GM19351 (cell line): ENCODE data around the gene LAPTM5.
A peak's percentile ranks its signal among the peaks of the same experiment; 100 is the strongest.
"Not testable (repeated sequence)": the region's sequence is repeated elsewhere in the genome, so short reads cannot be mapped to it uniquely, and the experiment has no call there.

Experiments
- ATAC-seq: cut with Tn5 transposase; IDR thresholded peaks from one replicate; pipeline ENCODE4 v1.9.1; 2021; ENCODE audit warnings: mild to moderate bottlenecking, moderate library complexity; ENCODE audit not compliant: unreplicated experiment

The LAPTM5 gene

DNA sequence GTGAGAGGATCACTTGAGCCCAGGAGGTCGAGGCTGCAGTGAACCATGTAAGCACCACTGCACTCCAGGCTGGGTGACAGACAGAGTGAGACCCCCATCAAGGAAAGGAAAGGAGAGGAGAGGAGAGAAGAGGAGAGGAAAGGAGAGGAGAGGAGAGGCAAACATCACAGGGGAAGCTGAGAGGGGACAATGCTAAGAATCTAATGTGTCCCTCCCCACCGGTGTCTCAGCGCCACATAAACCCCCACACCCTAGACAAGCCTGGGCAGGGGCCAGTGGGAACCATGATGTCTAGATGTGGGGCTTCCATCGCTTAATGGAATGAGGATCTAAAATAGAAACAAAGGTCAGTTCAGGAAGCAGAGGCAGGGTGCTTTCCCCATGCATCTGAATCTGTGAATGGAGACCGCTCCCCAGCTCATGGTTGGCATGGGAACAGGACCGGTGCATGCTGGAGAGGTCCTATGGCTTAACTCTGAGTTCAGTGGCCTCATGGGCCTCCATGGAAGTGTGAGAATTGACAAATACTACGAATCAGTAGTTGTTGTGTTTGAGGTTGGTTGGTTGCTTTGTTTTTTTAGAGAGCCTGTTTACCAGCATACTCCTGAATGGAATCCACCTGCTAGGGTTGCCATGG is 16.3 kb upstream of the LAPTM5 start:
- ATAC-seq = no peak

DNA sequence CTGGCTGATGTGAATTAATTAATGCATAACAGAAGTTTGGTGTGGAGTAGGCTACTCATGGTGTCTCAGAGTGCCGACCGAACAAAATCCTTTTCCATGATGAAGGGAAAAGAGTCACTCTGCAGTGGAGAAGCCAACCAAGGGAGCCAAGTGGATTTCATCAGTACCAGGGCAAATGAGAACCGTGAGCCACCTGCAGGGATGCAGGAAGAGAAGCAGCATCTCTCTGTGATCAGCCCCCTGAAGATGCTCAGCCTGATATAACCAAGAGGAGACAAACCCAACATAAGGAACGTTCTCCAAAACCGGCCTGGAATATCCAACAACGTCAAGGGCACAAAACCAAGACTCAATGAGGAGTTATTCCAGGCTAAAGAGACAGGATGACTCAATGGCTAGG is 13.4 kb upstream of the LAPTM5 start:
- no peak for ATAC-seq

DNA sequence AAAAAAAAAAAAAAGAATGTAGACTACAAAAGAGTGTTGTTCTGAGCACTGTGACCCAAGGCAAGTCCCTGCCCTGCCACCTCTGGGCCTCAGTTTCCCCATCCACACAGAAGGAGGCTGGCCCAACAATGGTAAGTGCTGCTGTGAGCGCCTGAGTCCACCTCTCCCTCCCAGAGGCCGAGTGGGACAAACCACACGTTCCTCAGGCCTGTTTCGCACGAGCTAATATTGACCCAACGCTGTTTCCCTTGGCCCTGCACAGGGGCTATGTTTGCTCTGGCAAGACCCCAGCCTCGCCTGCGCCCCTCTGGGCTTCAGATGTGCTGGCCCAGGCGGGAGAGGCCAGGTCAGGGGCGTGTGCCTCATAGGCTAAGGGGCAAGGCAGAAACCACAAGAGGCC is 12.6 kb upstream of the LAPTM5 start:
- no peak for ATAC-seq

- ATAC-seq = no peak
Measured at GRCh38 chr1:30768830-30769718, 11.5 kb upstream of the LAPTM5 start.

- no peak for ATAC-seq
Measured at GRCh38 chr1:30768159-30768829, 10.7 kb upstream of the LAPTM5 start.

DNA sequence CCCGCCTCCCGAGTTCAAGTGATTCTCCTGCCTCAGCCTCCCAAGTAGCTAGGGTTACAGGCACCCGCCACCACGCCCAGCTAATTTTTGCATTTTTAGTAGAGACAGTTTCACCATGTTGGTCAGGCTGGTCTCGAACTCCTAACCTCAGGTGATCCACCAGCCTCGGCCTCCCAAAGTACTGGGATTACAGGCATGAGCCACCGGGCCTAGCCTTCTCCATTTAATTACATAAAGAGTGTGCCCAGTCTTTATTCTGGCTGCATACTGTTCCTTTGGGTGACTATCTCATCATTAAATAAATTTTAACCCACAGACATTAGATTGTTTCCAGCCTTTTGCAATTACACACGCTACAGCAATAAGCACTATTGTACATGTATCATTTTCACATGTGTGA is 9.4 kb upstream of the LAPTM5 start:
- ATAC-seq = not testable (repeated sequence)

DNA sequence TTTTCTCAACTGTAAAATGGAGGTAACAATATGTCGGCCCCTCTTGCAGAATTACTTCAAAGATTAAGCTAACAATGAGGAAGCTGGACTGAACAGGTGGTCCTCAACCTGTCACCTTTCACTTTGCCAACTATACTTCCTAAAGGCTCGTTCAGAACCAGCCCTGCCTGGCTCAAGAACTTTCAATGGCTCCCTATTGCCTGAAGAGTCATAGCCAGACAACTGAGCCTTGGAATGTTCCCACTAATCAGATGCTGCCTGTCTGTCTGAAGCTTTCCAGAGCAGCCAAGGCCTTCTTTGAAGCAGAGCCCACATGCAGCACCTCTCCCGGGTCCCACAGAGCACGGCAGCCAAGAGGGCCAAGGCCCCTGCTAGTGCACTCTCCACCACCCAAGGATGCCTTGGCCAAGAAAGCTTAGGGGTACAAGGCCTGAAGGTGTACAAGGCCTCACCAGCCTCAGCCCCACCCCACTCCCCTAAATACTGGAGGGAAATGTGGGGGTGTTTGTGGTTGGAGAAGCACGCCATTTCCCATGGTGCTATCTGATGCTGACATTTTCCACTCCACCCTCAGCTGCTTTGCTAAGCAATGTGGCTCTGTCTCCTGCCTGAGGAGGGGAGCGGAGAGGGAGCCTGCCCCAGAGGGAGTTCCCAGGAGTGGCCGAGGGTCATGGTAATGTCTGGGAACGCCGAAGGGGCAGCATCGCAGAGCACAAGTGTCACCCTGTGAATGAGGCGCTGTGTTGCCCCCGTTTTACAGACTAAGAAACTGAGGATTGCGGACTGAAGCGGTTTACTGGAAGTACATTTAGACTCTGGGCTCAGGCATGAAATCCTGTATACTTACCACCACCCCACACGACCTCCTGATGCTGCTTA is 8.2 kb upstream of the LAPTM5 start:
- no peak for ATAC-seq

DNA sequence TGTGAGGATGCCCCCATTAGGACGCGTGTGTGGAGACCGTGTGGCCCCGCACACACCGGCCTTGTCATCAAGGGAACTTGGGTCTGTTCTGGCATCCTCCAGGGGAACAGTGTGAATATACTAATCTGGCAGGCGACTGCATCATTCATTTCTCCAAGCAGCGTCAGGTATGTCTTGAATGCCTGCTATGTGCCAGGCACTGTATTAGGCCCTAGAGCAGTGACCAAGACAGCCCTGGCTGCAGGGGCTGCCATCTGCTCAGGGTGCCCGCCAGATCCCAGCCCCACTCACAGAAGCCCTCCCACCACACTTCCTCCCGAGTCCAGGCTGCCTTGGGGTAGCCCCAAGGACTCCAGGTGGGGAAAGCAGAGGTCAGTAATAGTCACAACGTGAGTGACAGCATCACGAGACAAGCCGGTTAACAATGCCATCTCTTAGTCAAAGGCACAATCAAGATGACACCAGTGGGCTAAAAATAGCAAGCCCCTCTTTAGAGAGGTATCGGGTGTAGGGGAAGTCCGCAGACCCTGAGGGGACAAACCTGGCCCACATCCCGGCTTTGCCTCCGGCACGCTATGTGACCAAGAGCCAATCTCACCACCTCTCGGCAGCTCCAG is 7.5 kb upstream of the LAPTM5 start:
- ATAC-seq = no peak

DNA sequence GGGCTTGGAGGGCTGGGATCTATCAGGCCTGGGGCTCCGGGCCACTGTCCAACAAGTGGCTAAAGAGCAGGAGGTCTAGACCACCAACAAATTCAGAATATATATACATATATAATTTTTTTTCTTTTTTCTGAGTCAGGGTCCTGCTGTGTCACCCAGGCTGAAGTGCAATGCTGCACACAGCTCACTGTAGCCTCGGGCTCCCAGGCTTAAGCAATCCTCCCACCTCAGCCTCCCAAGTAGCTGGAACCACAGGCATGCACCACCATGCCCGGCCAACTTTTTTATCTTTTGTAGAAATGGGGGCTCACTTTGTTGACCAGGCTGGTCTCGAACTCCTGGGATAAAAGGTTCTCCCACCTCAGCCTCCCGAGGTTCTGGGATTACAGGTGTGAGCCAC is 6.8 kb upstream of the LAPTM5 start:
- no peak for ATAC-seq

DNA sequence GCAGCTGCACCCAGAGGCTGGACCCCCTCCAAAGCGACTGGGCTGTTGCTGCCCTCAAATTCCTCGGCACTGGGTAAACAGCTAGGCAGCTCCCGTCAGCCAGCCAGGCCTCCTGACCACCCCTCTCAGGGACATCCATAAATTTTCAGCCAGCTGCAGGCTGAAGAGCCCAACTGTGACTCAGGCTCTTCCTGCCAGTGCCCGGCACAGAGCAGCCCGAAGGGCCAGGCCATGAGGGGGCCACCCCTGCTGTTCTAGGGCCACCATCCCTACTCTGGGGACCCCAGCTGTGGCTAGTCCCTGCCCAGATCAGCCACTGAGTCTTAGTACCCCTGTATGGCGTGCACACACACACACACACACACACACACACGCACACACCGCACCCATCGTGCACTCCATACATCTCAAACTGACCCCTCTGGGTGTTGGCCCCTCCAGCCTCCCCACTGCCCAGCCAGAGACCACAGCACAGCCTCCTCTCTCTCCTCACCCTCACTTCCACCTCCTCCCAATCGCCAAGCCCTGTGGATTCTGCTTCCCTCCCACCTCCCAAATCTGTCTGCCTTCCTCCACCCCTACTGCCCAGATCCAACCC is 6.2 kb upstream of the LAPTM5 start:
- no peak for ATAC-seq

DNA sequence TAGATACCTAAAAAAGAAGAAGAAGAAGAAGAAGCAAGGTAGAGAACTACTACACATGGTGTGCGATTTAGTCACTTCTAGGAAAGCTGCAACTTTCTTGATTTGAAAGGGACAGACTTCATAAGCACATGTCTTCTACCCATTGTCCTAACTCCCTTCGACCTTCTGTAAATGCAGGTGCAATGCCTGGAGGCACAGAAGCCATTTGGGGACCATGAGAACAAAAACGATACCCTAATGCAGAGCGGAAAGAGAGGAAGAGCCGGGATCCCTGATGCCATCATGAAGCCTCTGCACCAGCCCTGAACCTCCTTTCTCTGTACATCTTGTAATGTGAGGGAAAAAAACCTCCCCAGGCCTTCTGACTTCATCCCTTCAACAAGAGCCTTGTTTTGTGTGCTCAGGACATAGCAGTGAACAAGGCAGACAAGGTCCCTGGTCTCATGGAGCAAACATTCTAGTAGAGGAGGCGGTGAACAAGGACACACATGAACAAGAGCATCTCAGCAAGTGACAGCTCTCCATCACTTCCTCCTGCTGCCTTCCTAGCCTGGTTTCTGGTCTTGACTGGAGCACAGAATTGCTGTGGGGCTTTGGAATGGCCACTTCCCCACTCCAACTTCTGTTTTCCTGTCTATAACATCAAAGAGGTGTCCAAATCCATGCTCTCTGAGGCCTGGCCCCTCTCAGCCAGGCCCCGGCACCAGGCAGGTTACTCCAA is 5.5 kb upstream of the LAPTM5 start:
- no peak for ATAC-seq

DNA sequence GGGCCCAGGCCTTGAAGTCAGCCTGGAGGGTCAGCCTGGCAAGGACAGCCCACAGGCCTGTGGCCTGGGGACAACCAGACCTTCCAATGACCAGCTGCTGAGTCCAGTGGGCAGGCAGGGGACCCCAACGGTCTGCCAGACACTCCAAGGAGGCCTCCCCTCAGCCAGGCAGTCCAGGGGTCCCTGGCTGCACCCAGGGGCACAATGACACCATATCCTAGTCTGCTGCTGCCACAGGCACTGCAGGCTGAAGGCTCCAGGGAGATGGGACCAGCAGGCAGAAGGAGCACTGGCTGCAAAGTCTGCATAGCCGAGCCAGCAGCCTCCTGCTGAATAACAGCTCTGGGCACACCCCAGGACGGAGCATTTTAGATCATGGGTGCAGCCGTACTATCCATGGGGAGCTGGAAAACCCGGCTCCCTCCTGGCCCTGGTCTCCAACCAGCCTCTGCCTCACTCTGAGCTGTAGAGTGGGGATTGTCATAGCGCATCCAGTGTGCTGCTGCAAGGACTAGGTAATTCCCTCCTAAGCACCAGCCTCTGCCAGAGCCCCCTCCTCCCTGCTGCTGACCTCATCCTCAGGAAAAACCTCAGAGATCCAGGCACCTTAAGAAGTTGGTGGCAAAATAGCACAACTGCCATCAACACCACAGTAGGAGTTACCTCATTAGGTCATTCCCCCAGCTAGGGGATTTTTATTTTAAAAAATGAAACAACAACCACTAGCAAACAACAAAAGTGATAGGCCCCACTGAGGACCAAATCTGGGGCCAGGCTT is 4.8 kb upstream of the LAPTM5 start:
- ATAC-seq = no peak

DNA sequence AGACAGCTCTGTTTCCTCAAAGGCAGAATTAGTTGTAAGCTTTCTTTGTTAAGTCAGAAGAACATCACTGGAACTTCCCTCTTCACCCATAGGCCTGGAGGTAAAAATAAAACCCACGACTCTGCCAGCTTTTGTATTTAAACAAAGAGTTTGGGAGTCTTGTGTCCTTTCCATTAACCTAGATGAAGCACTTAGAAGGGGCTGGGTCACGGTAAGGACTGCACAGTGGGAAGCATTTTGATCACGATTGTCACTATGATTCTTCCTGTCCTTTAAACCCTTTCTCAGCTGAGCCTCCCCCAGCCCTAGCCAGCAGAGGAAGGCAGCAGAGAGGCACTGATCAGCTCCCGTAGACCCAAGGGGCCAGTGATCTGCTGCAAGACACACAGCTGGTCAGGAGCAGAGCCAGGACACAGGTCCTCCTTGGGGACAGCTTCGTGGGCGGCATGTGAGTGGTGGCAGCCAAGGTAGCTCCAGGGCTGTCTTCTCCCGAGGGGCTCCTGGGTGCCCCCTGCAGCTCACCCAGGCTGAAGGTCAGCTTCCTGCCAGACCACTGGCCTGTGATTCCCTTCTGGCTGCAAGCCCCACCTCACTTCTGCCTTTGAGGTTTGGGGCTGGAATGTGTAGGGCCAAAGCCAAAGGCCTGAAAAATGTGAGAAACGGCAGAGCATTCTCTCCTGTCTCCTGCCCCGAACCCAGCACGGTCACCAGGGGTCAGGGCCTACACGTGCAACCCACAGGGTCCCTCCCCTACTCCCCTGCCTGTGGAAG is 4.0 kb upstream of the LAPTM5 start:
- no peak for ATAC-seq

GRCh38 chr1:30760596-30761324 is 3.2 kb upstream of the LAPTM5 start:
- ATAC-seq = no peak

DNA sequence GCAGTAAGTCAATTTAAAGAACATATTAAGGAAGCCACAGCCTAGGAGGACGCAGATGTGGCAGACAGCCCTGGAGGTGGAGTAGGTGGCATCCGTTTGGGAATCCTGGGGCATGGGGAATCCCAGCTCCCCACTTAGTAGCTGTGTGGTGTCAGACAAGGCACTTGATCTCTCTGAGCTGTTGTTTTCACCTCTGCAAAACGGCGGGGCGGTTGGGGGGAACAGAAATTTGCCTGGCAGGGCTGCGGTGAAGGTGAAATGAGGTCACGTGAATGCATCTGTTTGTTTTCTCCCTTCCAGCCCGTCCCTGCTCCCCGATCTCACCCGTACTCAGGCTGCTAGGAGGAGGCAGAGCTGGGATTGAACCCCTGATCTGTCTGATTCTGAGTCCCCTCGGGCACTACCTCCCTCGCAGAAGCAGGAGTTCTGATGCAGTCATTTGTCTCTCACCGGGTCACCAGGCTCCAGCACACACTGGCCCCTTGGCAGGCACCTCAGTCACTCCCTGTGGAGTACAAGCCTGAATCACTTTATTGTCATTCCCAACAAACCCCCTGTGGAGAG is 2.2 kb upstream of the LAPTM5 start:
- no peak for ATAC-seq

DNA sequence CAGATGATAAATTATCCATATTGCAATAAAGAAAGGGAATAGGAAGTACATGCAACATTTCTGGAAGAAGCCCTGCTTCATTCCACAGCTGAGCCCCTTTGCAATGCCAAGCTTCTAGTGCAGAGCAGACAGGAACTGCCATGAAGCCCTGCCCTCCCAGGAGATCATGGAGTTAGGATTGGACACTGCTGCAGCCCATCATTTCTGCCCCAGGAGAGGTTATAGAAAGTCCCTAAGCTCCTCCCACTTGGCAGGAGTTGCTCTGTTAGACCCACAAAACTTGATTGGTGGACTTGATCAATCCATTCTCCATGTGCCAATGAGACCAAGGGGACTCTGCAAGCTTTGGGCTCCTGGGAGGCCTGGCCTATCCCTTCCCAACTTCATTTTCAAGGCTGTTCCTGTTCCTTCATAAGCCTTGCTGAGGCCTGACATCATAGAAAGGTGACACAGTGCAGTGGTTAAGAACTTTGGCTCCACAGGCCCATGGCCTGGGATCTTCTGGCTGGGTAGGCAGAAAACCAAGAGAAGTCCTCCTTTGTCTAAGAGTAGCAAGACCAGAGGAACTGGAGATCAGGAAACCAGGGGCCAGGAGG is 1.3 kb upstream of the LAPTM5 start:
- ATAC-seq = peak; percentile 26
